Stomach (tissue), 4 donors: ENCODE results near the gene TMEM120B.
A peak's percentile ranks its signal among the peaks of the same experiment; 100 is the strongest.

Source experiments
- CTCF ChIP-seq, 7 experiments: fragments of 450-650 bp in 4 of 7; fragments of 200-600 bp in 3 of 7; sonication (generic) in 3 of 7; IDR thresholded peaks; one replicate each; pipeline ENCODE4 v1.5.1; 2016 to 2019; ENCODE audit warnings: antibody characterized with exemption in 7 of 7, control low read depth in 2 of 7, mild to moderate bottlenecking in 1 of 7
- EP300 ChIP-seq: sonication (generic); formaldehyde crosslinking; IDR thresholded peaks from one replicate; pipeline ENCODE4 v1.6.1; 2017; ENCODE audit warnings: antibody characterized with exemption
- POLR2A ChIP-seq, 4 donors: fragments of 450-650 bp; IDR thresholded peaks; one replicate each; pipeline ENCODE4 v1.6.1; 2016; ENCODE audit warnings: antibody characterized with exemption in 4 of 4, control low read depth in 2 of 4, mild to moderate bottlenecking in 1 of 4, moderate library complexity in 1 of 4

GRCh38 chr12:121712461-121713256 is at the start of gene TMEM120B:
- TF ChIP-seq CTCF (IDR thresholded peaks at IDR 0.05), result no peak
- TF ChIP-seq EP300, result no peak
- TF ChIP-seq POLR2A (IDR thresholded peaks at IDR 0.05), result peak in 2 of 4 donors; percentile 65 to 84
